Measurements from ENCODE around the gene TRAPPC2L. TPM values are rescaled to one million over a fixed set of nuclear protein-coding genes. Genes with fewer than 3 reads are reported as not detected.

The TRAPPC2L gene
- total and polyA plus RNA-seq, 2 of the 13 experiments (the other 11 are each of a cell fraction or from before 2014, with no cell fraction given) = 96.3 to 107 TPM

- TF ChIP-seq KAT8 (CRISPR knock-in tag; IDR thresholded peaks at IDR 0.05) = no peak
- TF ChIP-seq ZNF282 (IDR thresholded peaks at IDR 0.05; ENCODE audit: partially characterized antibody) = no peak
- no peak for TF ChIP-seq LCORL (IDR thresholded peaks at IDR 0.05)
- TF ChIP-seq LCORL (CRISPR knock-in tag; IDR thresholded peaks at IDR 0.05) = no peak
- TF ChIP-seq PAX8 (CRISPR knock-in tag; IDR thresholded peaks at IDR 0.05; ENCODE audit: borderline replicate concordance) = no peak
- no peak for TF ChIP-seq ZNF264 (CRISPR knock-in tag; IDR thresholded peaks at IDR 0.05)
- no peak for TF ChIP-seq SIX4 (CRISPR knock-in tag; IDR thresholded peaks at IDR 0.05)
- peak; percentile 67 for TF ChIP-seq HNF4A (CRISPR knock-in tag; IDR thresholded peaks at IDR 0.05)
- no peak for TF ChIP-seq ZBTB10 (CRISPR knock-in tag; IDR thresholded peaks at IDR 0.05; ENCODE audit: borderline replicate concordance)
- TF ChIP-seq DBP (CRISPR knock-in tag; IDR thresholded peaks at IDR 0.05; ENCODE audit: not compliant biosample characterization) = no peak
- TF ChIP-seq GABPB1 (CRISPR knock-in tag; IDR thresholded peaks at IDR 0.05) = no peak; the same call in 1 of the 2 replicates
- TF ChIP-seq RBAK (CRISPR knock-in tag; IDR thresholded peaks at IDR 0.05) = no peak
- TF ChIP-seq NR3C1 (CRISPR knock-in tag; IDR thresholded peaks at IDR 0.05) = no peak
- TF ChIP-seq IRF9 (CRISPR knock-in tag; IDR thresholded peaks at IDR 0.05; ENCODE audit: borderline replicate concordance) = no peak
- no peak for TF ChIP-seq E2F5 (CRISPR knock-in tag; conservative IDR thresholded peaks at IDR 0.05)
- no peak for TF ChIP-seq UBTF (CRISPR knock-in tag; IDR thresholded peaks at IDR 0.05)
- no peak for TF ChIP-seq ZC3H13 (CRISPR knock-in tag; IDR thresholded peaks at IDR 0.05)
- no peak for TF ChIP-seq ZNF512 (CRISPR knock-in tag; IDR thresholded peaks at IDR 0.05)
Observed at GRCh38 chr16:88880226-88881006, 23.5 kb downstream of the TRAPPC2L start (continued).

Data from HepG2 (cell line).